NOMO-1 (cell line): ENCODE results near the gene SAMD10.
A peak's percentile ranks its signal among the peaks of the same experiment; 100 is the strongest.

Source experiments
- DNase-seq, 2 experiments: peaks; one replicate each; lab custom pipeline; 2025; ENCODE audit not compliant: unreplicated experiment in 2 of 2; lab: John Stamatoyannopoulos, UW

SAMD10 gene

GRCh38 chr20:63957690-63958441 lies 21.6 kb downstream of the SAMD10 start:
- DNase-seq, result no peak

- peak; percentile 35 to 58 for DNase-seq
Measured at GRCh38 chr20:63957004-63957689, 22.3 kb downstream of the SAMD10 start.

- DNase-seq, result no peak
Measured at GRCh38 chr20:63956664-63957003, 22.8 kb downstream of the SAMD10 start.

- peak; percentile 76 to 89 for DNase-seq
Measured at GRCh38 chr20:63955827-63956663, 23.4 kb downstream of the SAMD10 start, which contains the start of gene UCKL1. UCKL1 (minus strand) TSS chr20:63956416; CDS start chr20:63956372, 44 bp downstream.

- peak; percentile 20 to 28 for DNase-seq
Measured at GRCh38 chr20:63955281-63955826, 24.1 kb downstream of the SAMD10 start.

- DNase-seq, result no peak
Measured at GRCh38 chr20:63953764-63954429, 25.5 kb downstream of the SAMD10 start.

GRCh38 chr20:63952769-63953168 lies 26.7 kb downstream of the SAMD10 start:
- DNase-seq, result no peak

GRCh38 chr20:63952210-63952535 lies 27.3 kb downstream of the SAMD10 start:
- no peak for DNase-seq

GRCh38 chr20:63951398-63952209 lies 27.8 kb downstream of the SAMD10 start:
- no peak for DNase-seq

- no peak for DNase-seq
Measured at GRCh38 chr20:63950701-63951397, 28.6 kb downstream of the SAMD10 start.

- no peak for DNase-seq
Measured at GRCh38 chr20:63947638-63948456, 31.6 kb downstream of the SAMD10 start.

- DNase-seq, result no peak
Measured at GRCh38 chr20:63946986-63947637, 32.3 kb downstream of the SAMD10 start.

- no peak for DNase-seq
Measured at GRCh38 chr20:63945921-63946920, 33.2 kb downstream of the SAMD10 start.

- DNase-seq, result no peak
Measured at GRCh38 chr20:63945031-63945658, 34.3 kb downstream of the SAMD10 start.

GRCh38 chr20:63944078-63944941 lies 35.1 kb downstream of the SAMD10 start:
- no peak for DNase-seq

- DNase-seq, result no peak
Measured at GRCh38 chr20:63943808-63944077, 35.7 kb downstream of the SAMD10 start.
